Measurements from ENCODE around the gene MPV17.

DNA sequence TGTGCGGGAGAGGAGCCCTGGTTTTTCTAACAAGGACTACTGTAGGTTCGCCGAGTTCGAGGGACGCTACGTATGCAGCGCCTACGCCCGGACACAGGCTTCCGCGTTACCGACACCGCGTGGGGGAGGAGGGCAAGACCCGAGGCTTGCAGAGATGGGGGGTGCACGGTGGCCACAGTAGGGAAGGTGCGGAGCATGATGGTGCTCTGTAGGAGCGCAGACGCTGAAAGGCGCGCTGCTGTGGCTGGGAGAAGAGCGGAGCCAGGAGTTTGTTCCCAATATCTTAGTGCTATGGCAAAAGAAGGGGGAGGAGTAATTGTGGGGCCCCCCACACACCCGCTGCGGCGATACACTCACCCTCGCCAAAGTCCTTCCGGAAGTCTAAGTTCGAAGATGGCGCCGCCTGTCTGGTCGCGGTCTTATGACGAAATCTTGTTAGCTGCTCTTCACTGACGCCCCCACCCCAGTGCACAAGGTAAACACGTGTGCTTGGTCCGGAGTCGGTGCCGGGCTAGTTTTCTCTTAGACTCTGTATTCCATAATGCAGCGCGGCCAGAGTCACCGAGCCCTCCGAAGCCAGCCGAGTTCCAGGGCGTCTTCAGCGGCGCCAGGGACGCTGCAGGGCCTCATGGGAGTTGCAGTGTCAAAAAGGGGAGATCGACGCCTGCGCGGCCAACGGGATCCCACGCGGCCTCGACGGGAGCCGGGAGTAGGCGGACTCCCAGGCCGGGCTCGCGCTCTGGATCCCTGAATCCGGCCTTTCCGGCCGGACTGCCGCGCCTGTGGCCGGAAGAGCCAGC lies 33.7 kb upstream of the MPV17 start, which contains the start of gene GTF3C2:
- TF ChIP-seq, protein P1, sequence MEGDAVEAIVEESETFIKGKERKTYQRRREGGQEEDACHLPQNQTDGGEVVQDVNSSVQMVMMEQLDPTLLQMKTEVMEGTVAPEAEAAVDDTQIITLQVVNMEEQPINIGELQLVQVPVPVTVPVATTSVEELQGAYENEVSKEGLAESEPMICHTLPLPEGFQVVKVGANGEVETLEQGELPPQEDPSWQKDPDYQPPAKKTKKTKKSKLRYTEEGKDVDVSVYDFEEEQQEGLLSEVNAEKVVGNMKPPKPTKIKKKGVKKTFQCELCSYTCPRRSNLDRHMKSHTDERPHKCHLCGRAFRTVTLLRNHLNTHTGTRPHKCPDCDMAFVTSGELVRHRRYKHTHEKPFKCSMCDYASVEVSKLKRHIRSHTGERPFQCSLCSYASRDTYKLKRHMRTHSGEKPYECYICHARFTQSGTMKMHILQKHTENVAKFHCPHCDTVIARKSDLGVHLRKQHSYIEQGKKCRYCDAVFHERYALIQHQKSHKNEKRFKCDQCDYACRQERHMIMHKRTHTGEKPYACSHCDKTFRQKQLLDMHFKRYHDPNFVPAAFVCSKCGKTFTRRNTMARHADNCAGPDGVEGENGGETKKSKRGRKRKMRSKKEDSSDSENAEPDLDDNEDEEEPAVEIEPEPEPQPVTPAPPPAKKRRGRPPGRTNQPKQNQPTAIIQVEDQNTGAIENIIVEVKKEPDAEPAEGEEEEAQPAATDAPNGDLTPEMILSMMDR (conservative IDR thresholded peaks at IDR 0.05), result no peak
- no peak for TF ChIP-seq ZFX (IDR thresholded peaks at IDR 0.05)

Measured in C4-2B (cell line).